Fibroblast of villous mesenchyme (primary cell): ENCODE data around the gene PROX1. TPM values are rescaled to one million over a fixed set of nuclear protein-coding genes. Genes with fewer than 3 reads are reported as not detected.

ENCODE experiments used
- DNase-seq: peaks from one replicate; pipeline ENCODE4 v3.0.0-alpha.2; 2010; ENCODE audit warnings: low read depth
- H3K4me3 ChIP-seq: 2 replicates; pipeline ENCODE4 v1.5.1; 2011; ENCODE audit warnings: low read depth, mild to moderate bottlenecking, low read length
- total RNA-seq: library from RNA; depleted of rRNA; stranded (reverse); fragments of >200 nt; gene quantifications from 2 replicates; pipeline ENCODE4 v1.2.3, GENCODE V29; 2012
- TF ChIP-seq, protein P1 (sequence below): IDR thresholded peaks from 2 replicates; pipeline ENCODE4 v1.5.1; 2012; ENCODE audit warnings: low read depth, mild to moderate bottlenecking, low read length; ENCODE audit not compliant: insufficient read depth

The PROX1 gene
- total RNA-seq, 1 donor, result under 0.01 TPM

DNA sequence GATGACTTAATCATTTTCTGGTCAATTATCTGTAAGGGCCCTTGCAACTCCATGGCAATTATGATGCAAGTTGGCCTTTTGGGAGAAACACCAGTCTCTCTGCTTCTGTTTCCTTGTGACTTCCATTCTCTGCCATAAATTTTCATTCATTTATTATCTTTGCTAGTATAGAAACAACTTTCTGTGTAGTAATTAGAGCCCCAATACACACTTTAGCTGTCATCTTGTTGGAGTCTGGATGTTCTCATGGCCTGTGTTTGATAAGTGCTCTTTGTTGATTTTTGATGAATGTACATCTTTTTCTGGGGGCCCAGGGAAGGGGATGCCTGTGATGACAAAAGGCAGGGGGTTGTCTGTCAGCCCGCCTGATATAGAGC lies 22.4 kb downstream of the PROX1 start:
- TF ChIP-seq, protein P1, sequence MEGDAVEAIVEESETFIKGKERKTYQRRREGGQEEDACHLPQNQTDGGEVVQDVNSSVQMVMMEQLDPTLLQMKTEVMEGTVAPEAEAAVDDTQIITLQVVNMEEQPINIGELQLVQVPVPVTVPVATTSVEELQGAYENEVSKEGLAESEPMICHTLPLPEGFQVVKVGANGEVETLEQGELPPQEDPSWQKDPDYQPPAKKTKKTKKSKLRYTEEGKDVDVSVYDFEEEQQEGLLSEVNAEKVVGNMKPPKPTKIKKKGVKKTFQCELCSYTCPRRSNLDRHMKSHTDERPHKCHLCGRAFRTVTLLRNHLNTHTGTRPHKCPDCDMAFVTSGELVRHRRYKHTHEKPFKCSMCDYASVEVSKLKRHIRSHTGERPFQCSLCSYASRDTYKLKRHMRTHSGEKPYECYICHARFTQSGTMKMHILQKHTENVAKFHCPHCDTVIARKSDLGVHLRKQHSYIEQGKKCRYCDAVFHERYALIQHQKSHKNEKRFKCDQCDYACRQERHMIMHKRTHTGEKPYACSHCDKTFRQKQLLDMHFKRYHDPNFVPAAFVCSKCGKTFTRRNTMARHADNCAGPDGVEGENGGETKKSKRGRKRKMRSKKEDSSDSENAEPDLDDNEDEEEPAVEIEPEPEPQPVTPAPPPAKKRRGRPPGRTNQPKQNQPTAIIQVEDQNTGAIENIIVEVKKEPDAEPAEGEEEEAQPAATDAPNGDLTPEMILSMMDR, result no peak
- DNase-seq, result no peak
- H3K4me3 ChIP-seq, result no peak overlapping the region

DNA sequence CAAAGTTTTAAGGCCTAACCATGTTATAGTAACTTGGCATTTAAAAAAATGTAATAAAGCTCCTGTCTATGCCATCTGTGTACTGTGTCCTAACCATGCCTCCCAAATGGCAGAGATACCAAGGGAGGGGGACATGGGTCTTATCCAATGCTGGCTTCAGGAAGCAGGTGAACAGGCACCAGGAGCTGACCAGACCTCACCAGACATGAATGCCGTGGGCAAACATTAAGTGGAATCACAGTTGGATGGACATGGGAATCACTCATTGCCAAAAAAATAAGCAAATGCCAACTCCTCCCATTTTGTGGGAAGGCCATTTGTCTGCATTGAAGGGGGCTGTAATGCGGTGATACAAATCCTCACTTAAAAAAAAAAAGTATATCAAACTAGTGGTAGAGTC lies 22.9 kb downstream of the PROX1 start:
- no peak overlapping the region for H3K4me3 ChIP-seq
- TF ChIP-seq, protein P1, result no peak
- DNase-seq, result no peak

- TF ChIP-seq, protein P1, result no peak
- no peak overlapping the region for H3K4me3 ChIP-seq
- no peak for DNase-seq
These were observed 24.6 kb downstream of the PROX1 start for GRCh38 chr1:214012418-214012817.

- no peak for DNase-seq
- TF ChIP-seq, protein P1, result no peak
- no peak overlapping the region for H3K4me3 ChIP-seq
These were observed 26.0 kb downstream of the PROX1 start for GRCh38 chr1:214013614-214014377.

- DNase-seq, result no peak
- TF ChIP-seq, protein P1, result no peak
- H3K4me3 ChIP-seq, result no peak overlapping the region
These were observed 27.0 kb downstream of the PROX1 start for GRCh38 chr1:214014730-214015129.

- DNase-seq, result no peak
- no peak overlapping the region for H3K4me3 ChIP-seq
- TF ChIP-seq, protein P1, result no peak
These were observed 29.6 kb downstream of the PROX1 start for GRCh38 chr1:214017191-214017982.
